ENCODE data around the gene ADCYAP1R1. TPM values are rescaled to one million over a fixed set of nuclear protein-coding genes. Genes with fewer than 3 reads are reported as not detected.

Gene ADCYAP1R1
- total RNA-seq, 1 donor from 2014 or later, result 7.8 TPM

- Histone ChIP-seq H3K36me3 (no peaks in the 10 kb centered on the region), H3K4me3 (no peak overlapping the region), H3K27ac (no peak overlapping the region), H3K9me3 (no peaks in the 10 kb centered on the region), H3K4me1 (no peaks in the 10 kb centered on the region), H3K27me3 (no peaks in the 10 kb centered on the region)
- no peak for TF ChIP-seq CTCF (IDR thresholded peaks at IDR 0.05)
- intact Hi-C loops (cut with DNase I), result no loop called here
- no peak for DNase-seq (ENCODE audit: low spot score in 2 of 2)
These were observed 10.8 kb downstream of the ADCYAP1R1 start for GRCh38 chr7:31062746-31063435.

GRCh38 chr7:31065021-31065593 lies 13.0 kb downstream of the ADCYAP1R1 start:
- intact Hi-C loops (cut with DNase I), result no loop called here
- Histone ChIP-seq H3K36me3 (no peaks in the 10 kb centered on the region), H3K4me3 (no peak overlapping the region), H3K4me1 (no peaks in the 10 kb centered on the region), H3K27me3 (no peaks in the 10 kb centered on the region), H3K27ac (no peak overlapping the region), H3K9me3 (no peaks in the 10 kb centered on the region)
- DNase-seq (ENCODE audit: low spot score in 2 of 2), result no peak
- TF ChIP-seq CTCF (IDR thresholded peaks at IDR 0.05), result no peak

GRCh38 chr7:31065840-31066239 lies 13.7 kb downstream of the ADCYAP1R1 start:
- Histone ChIP-seq H3K36me3 (no peaks in the 10 kb centered on the region), H3K27me3 (no peaks in the 10 kb centered on the region), H3K9me3 (no peaks in the 10 kb centered on the region), H3K4me3 (no peak overlapping the region), H3K4me1 (no peaks in the 10 kb centered on the region), H3K27ac (no peak overlapping the region)
- no peak for DNase-seq (ENCODE audit: low spot score in 2 of 2)
- intact Hi-C loops (cut with DNase I), result no loop called here
- no peak for TF ChIP-seq CTCF (IDR thresholded peaks at IDR 0.05)

- H3K36me3 ChIP-seq, result no peaks in the 10 kb centered on the region
- no peak overlapping the region for H3K27ac ChIP-seq
- H3K4me3 ChIP-seq, result no peak overlapping the region
- DNase-seq (ENCODE audit: low spot score in 2 of 2), result no peak
- no peak for TF ChIP-seq CTCF (IDR thresholded peaks at IDR 0.05)
- no peaks in the 10 kb centered on the region for H3K4me1 ChIP-seq
- H3K9me3 ChIP-seq, result no peaks in the 10 kb centered on the region
- H3K27me3 ChIP-seq, result no peaks in the 10 kb centered on the region
- intact Hi-C loops (cut with DNase I), result no loop called here
These were observed 14.5 kb downstream of the ADCYAP1R1 start for GRCh38 chr7:31066516-31067130.

GRCh38 chr7:31067491-31067890 lies 15.4 kb downstream of the ADCYAP1R1 start:
- no peak overlapping the region for H3K4me3 ChIP-seq
- no peaks in the 10 kb centered on the region for H3K36me3 ChIP-seq
- H3K27ac ChIP-seq, result no peak overlapping the region
- H3K27me3 ChIP-seq, result no peaks in the 10 kb centered on the region
- DNase-seq (ENCODE audit: low spot score in 2 of 2), result no peak
- TF ChIP-seq CTCF (IDR thresholded peaks at IDR 0.05), result no peak
- no peaks in the 10 kb centered on the region for H3K9me3 ChIP-seq
- H3K4me1 ChIP-seq, result no peaks in the 10 kb centered on the region
- intact Hi-C loops (cut with DNase I), result no loop called here

All from ascending aorta (tissue), 2 donors.